Hepatocyte (in vitro differentiated cells): ENCODE results near the gene FKBP14. TPM values are rescaled to one million over a fixed set of nuclear protein-coding genes. Genes with fewer than 3 reads are reported as not detected.
A peak's percentile ranks its signal among the peaks of the same experiment; 100 is the strongest.

Source experiments
- DNase-seq: peaks from one replicate; pipeline ENCODE4 v3.0.0-alpha.2; 2016; ENCODE audit warnings: low spot score
- H2AFZ ChIP-seq: fragments of 200-600 bp; sonication (generic); 2 replicates; pipeline ENCODE4 v1.6.0; 2016; ENCODE audit warnings: antibody characterized with exemption, mild to moderate bottlenecking
- H3K27ac ChIP-seq: fragments of 200-600 bp; sonication (generic); 2 replicates; pipeline ENCODE4 v1.5.1; 2016; ENCODE audit warnings: mild to moderate bottlenecking
- H3K27me3 ChIP-seq: fragments of 200-600 bp; sonication (generic); 2 replicates; pipeline ENCODE4 v1.6.1; 2016
- H3K36me3 ChIP-seq: fragments of 200-600 bp; sonication (generic); replicated peaks from 2 replicates; pipeline ENCODE4 v1.5.1; 2016; ENCODE audit warnings: low read depth; ENCODE audit not compliant: insufficient read depth
- H3K4me1 ChIP-seq: fragments of 200-600 bp; sonication (generic); 2 replicates; pipeline ENCODE4 v1.5.1; 2016; ENCODE audit warnings: mild to moderate bottlenecking, moderate library complexity; ENCODE audit not compliant: insufficient read depth
- H3K4me2 ChIP-seq: fragments of 200-600 bp; sonication (generic); 2 replicates; pipeline ENCODE4 v1.6.0; 2016
- H3K4me3 ChIP-seq: fragments of 200-600 bp; sonication (generic); 2 replicates; pipeline ENCODE4 v1.5.1; 2016; ENCODE audit warnings: mild to moderate bottlenecking
- H3K79me2 ChIP-seq: fragments of 200-600 bp; sonication (generic); 2 replicates; pipeline ENCODE4 v1.6.0; 2017; ENCODE audit warnings: mild to moderate bottlenecking
- H3K9me2 ChIP-seq: fragments of 200-600 bp; sonication (generic); replicated peaks from 2 replicates; pipeline ENCODE4 v1.6.0; 2017; ENCODE audit warnings: mild to moderate bottlenecking; ENCODE audit not compliant: insufficient read depth
- H3K9me3 ChIP-seq: fragments of 200-600 bp; sonication (generic); 2 replicates; pipeline ENCODE4 v1.5.1; 2016; ENCODE audit warnings: low read depth, mild to moderate bottlenecking
- H4K20me1 ChIP-seq: fragments of 200-600 bp; sonication (generic); 2 replicates; pipeline ENCODE4 v1.6.0; 2016; ENCODE audit warnings: mild to moderate bottlenecking; ENCODE audit not compliant: insufficient read depth, poor library complexity, severe bottlenecking
- EZH2 ChIP-seq: fragments of 200-600 bp; sonication (generic); IDR thresholded peaks from 2 replicates; pipeline ENCODE4 v1.6.1; 2016; ENCODE audit warnings: antibody characterized with exemption, mild to moderate bottlenecking, borderline replicate concordance
- EZH2phosphoT487 ChIP-seq: fragments of 200-600 bp; sonication (generic); IDR thresholded peaks from one replicate; pipeline ENCODE4 v1.6.1; 2018; ENCODE audit warnings: antibody characterized with exemption, mild to moderate bottlenecking, low read depth, moderate library complexity; ENCODE audit not compliant: unreplicated experiment, severe bottlenecking
- WGBS: methylation state at CpG from one replicate; pipeline ENCODE4 v1.1.6; 2016; ENCODE audit warnings: low lambda C conversion rate; ENCODE audit errors: missing lambda C conversion rate; 5-methylcytosine and 5-hydroxymethylcytosine counted together
- polyA plus RNA-seq: library from polyadenylated mRNA; unstranded; fragments of >200 nt; fragmentation: Nextera tagmentation; extraction: Ambion mirVana; gene quantifications from 2 replicates; pipeline ENCODE4 v1.2.1, GENCODE V29; 2016
- total RNA-seq: library from RNA; depleted of rRNA; stranded (reverse); fragments of >200 nt; gene quantifications from 2 replicates; pipeline ENCODE4 v1.2.3, GENCODE V29; 2014
- TF ChIP-seq, protein P1 (sequence below): fragments of 200-600 bp; sonication (generic); IDR thresholded peaks from 2 replicates; pipeline ENCODE4 v1.5.1; 2016; ENCODE audit warnings: antibody characterized with exemption, mild to moderate bottlenecking; ENCODE audit not compliant: poor library complexity

FKBP14 gene
- total and polyA plus RNA-seq, 2 experiments from 2014 or later = 36.5 to 45.4 TPM

DNA sequence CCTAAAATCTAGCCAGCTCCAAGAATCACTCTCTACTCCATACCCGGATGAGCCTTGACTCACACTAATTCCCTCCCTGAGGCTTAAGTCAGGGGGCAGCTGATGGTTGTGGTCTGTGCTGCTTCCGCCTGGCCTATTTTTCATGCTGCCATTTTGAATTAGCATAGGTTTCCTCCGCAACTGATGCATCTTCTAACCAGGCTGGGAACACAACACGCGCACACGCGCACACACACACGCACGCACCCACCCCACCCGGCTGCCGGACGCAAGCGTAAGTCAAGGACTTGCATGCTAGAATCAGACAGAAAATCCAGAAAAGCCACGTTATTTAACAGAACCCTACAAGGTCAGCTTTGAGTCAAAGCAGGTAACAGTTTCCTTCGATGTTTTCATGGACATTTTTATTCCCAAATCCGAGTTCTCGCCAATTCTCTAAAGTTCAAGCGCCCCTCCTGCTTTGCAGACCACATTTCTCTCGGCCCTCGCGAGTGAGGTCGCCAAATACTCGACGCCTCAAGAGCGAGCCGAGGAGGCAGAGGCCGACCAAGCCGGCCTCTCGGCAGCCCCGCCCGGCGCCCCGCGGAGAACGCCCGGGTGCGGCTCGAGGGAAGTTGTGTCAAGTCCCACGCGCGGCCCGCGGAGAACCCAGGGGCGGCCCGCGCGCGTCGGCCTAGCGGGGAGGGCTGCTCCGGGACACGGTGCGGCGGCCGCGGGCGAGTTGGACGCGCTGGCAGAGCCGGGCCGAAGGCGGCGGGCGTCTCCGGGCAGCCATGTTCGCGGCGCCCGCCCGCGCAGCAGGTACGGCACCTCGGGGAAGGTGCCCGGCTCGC lies 37.9 kb downstream of the FKBP14 start:
- TF ChIP-seq EZH2 (no peak), EZH2phosphoT487 (no peak)
- TF ChIP-seq, protein P1, sequence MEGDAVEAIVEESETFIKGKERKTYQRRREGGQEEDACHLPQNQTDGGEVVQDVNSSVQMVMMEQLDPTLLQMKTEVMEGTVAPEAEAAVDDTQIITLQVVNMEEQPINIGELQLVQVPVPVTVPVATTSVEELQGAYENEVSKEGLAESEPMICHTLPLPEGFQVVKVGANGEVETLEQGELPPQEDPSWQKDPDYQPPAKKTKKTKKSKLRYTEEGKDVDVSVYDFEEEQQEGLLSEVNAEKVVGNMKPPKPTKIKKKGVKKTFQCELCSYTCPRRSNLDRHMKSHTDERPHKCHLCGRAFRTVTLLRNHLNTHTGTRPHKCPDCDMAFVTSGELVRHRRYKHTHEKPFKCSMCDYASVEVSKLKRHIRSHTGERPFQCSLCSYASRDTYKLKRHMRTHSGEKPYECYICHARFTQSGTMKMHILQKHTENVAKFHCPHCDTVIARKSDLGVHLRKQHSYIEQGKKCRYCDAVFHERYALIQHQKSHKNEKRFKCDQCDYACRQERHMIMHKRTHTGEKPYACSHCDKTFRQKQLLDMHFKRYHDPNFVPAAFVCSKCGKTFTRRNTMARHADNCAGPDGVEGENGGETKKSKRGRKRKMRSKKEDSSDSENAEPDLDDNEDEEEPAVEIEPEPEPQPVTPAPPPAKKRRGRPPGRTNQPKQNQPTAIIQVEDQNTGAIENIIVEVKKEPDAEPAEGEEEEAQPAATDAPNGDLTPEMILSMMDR = no peak
- Histone ChIP-seq H3K4me1 (peaks cover 9% of the 10 kb centered on the region), H4K20me1 (no peaks in the 10 kb centered on the region), H3K9me3 (peaks cover 7% of the 10 kb centered on the region), H3K27ac (peak overlapping the region; percentile 88), H3K36me3 (no peaks in the 10 kb centered on the region), H3K9me2 (no peaks in the 10 kb centered on the region), H3K27me3 (no peaks in the 10 kb centered on the region), H3K79me2 (peaks cover 53% of the 10 kb centered on the region), H3K4me3 (peak overlapping the region; percentile 86), H2AFZ (peak overlapping the region; percentile 57), H3K4me2 (peak overlapping the region; percentile 88)
- DNase-seq = peak; percentile 70
- WGBS = 4% methylated on average over 75 of the region's 75 CpGs

DNA sequence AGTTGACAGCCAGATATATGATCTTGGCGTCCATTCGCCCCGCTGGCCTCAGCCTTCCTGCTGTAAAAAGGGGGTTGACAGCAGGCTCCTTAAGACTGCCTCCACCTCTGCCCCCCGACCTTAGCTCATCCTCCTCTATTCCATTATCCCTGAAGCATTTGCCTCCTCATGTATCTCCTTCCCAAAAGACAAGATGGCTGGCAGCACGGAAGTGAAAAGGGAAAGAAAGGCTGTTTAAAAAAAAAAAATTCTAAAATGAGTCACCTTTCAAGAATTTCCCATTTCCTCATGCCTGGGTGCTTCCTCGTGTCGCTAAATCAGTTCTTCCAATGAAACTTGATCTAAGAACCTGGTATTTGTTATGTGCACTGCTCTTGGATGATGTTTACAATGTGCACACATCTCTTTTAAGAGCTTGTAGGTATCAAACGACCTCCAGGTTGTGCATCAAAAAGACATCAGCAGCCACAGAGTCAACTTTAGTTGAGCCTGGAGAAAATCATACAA lies 38.6 kb downstream of the FKBP14 start:
- Histone ChIP-seq H3K4me3 (peak overlapping the region; percentile 86), H3K9me2 (no peaks in the 10 kb centered on the region), H3K79me2 (peaks cover 60% of the 10 kb centered on the region), H2AFZ (peak overlapping the region; percentile 57), H3K4me1 (peaks cover 9% of the 10 kb centered on the region), H3K4me2 (peak overlapping the region; percentile 88), H4K20me1 (no peaks in the 10 kb centered on the region), H3K27ac (peak overlapping the region; percentile 88), H3K9me3 (peaks cover 4% of the 10 kb centered on the region), H3K36me3 (no peaks in the 10 kb centered on the region), H3K27me3 (no peaks in the 10 kb centered on the region)
- TF ChIP-seq EZH2phosphoT487 = no peak
- TF ChIP-seq, protein P1 = no peak
- TF ChIP-seq EZH2 = no peak
- WGBS = 26% methylated on average over 8 of the region's 8 CpGs
- peak; percentile 68 for DNase-seq

DNA sequence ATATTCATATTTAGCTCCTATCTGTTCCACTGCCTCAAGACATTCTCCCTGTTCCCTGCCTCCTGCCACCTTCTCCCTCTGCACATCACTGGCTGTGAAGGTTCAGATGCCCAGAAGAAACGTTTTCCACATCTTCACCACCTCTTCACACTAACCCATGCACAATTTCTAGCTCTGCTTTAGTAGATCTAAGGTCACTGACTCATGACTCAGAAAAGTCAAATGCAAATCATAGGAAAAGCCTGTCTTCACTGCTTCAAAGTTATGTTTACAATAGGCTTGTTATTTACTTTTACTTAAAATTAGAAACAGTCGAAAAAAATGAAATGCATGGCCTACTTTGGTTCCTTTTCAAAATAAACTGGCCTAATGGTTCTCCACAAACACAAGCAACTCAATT lies 39.4 kb downstream of the FKBP14 start:
- 47% methylated on average over 2 of the region's 2 CpGs for WGBS
- DNase-seq = peak; percentile 19
- Histone ChIP-seq H3K4me3 (peak overlapping the region; percentile 31), H3K27me3 (no peaks in the 10 kb centered on the region), H3K4me1 (peaks cover 9% of the 10 kb centered on the region), H2AFZ (peak overlapping the region; percentile 19), H3K79me2 (peaks cover 68% of the 10 kb centered on the region), H3K9me3 (no peaks in the 10 kb centered on the region), H3K36me3 (no peaks in the 10 kb centered on the region), H3K27ac (peak overlapping the region; percentile 88), H3K4me2 (peak overlapping the region; percentile 88), H4K20me1 (peaks cover 3% of the 10 kb centered on the region), H3K9me2 (no peaks in the 10 kb centered on the region)
- no peak for TF ChIP-seq EZH2
- TF ChIP-seq EZH2phosphoT487 = no peak
- TF ChIP-seq, protein P1 = no peak
